B cell (primary cell): ENCODE measurements around the gene ADM5. TPM values are rescaled to one million over a fixed set of nuclear protein-coding genes. Genes with fewer than 3 reads are reported as not detected.

Experiments
- ATAC-seq: fragments of 200-7000 bp; cut with Tn5 transposase; one replicate; pipeline ENCODE4 v1.10.0; 2021; ENCODE audit warnings: low read depth, mild to moderate bottlenecking, moderate number of reproducible peaks, moderate library complexity
- CTCF ChIA-PET: fragments of 350-600 bp; sonication (Branson Sonifier 250); formaldehyde crosslinking; loops from one replicate; lab custom pipeline; 2021; ENCODE audit warnings: antibody characterized with exemption, inconsistent platforms; lab: Charles Lee
- POLR2A ChIA-PET: fragments of 350-600 bp; sonication (Branson Sonifier 250); formaldehyde crosslinking; loops from one replicate; lab custom pipeline; 2021; ENCODE audit warnings: antibody characterized with exemption; lab: Charles Lee
- DNase-seq: peaks from one replicate; pipeline ENCODE4 v3.0.0; 2013
- H2AFZ ChIP-seq: 2 replicates; pipeline ENCODE4 v1.6.1; 2012; ENCODE audit warnings: mild to moderate bottlenecking, low read depth, low read length; ENCODE audit not compliant: insufficient read depth, poor library complexity, severe bottlenecking
- H3K27ac ChIP-seq, 2 donors: 1 replicate in 1 of 2; 2 replicates in 1 of 2; pipeline ENCODE4 v1.5.1; 2012 to 2013; ENCODE audit warnings: low read length in 2 of 2, mild to moderate bottlenecking in 2 of 2, moderate library complexity in 1 of 2
- H3K27me3 ChIP-seq, 4 experiments: fragments of 200-600 bp in 1 of 4; sonication (generic) in 1 of 4; replicated peaks in 1 of 4; 1 replicate in 2 of 4; 2 replicates in 2 of 4; pipeline versions ENCODE4 v1.6.1 to v1.7.0; 2013 to 2016; ENCODE audit warnings: low read length in 3 of 4, mild to moderate bottlenecking in 2 of 4, mixed read lengths in 1 of 4, moderate library complexity in 1 of 4; ENCODE audit not compliant: insufficient read depth in 4 of 4, control insufficient read depth in 3 of 4; ENCODE audit errors: control extremely low read depth in 1 of 4
- H3K36me3 ChIP-seq, 2 experiments: replicated peaks in 1 of 2; 1 replicate in 1 of 2; 2 replicates in 1 of 2; pipeline versions ENCODE4 v1.6.1 to v1.7.1; 2013; ENCODE audit warnings: low read length in 1 of 2; ENCODE audit not compliant: insufficient read depth in 2 of 2, control insufficient read depth in 1 of 2; ENCODE audit errors: control extremely low read depth in 1 of 2, extremely low read depth in 1 of 2
- H3K4me1 ChIP-seq, 2 donors: fragments of 200-600 bp in 1 of 2; sonication (generic) in 1 of 2; 1 replicate in 1 of 2; 2 replicates in 1 of 2; pipeline versions ENCODE4 v1.5.1 to v1.6.1; 2013 to 2017; ENCODE audit warnings: low read length in 2 of 2; ENCODE audit not compliant: control insufficient read depth in 2 of 2, insufficient read depth in 2 of 2
- H3K4me2 ChIP-seq: replicated peaks from 2 replicates; pipeline ENCODE3; 2012; ENCODE audit warnings: mild to moderate bottlenecking, low read depth, low read length; ENCODE audit not compliant: poor library complexity, severe bottlenecking
- H3K4me3 ChIP-seq, 5 experiments: fragments of 200-600 bp in 1 of 5; sonication (generic) in 1 of 5; 1 replicate in 3 of 5; 2 replicates in 2 of 5; pipeline versions ENCODE4 v1.5.1 to v1.7.0; 2011 to 2016; ENCODE audit warnings: low read length in 4 of 5, mild to moderate bottlenecking in 4 of 5, low read depth in 2 of 5, control low read depth in 1 of 5, moderate library complexity in 1 of 5; ENCODE audit not compliant: insufficient read depth in 1 of 5; ENCODE audit errors: control extremely low read depth in 1 of 5, extremely low read depth in 1 of 5
- H3K79me2 ChIP-seq: fragments of 200-600 bp; sonication (generic); one replicate; pipeline ENCODE4 v1.6.0; 2016; ENCODE audit warnings: low read length; ENCODE audit not compliant: control insufficient read depth, insufficient read depth
- H3K9ac ChIP-seq: fragments of 200-600 bp; sonication (generic); 2 replicates; pipeline ENCODE4 v1.6.1; 2017; ENCODE audit warnings: mild to moderate bottlenecking, low read length, moderate library complexity
- H3K9me3 ChIP-seq, 3 donors: one replicate each; pipeline versions ENCODE4 v1.6.1 to v1.7.1; 2013; ENCODE audit warnings: low read length in 2 of 3; ENCODE audit not compliant: control insufficient read depth in 2 of 3, insufficient read depth in 1 of 3; ENCODE audit errors: control extremely low read depth in 1 of 3
- H4K20me1 ChIP-seq: 2 replicates; pipeline ENCODE4 v1.6.0; 2012; ENCODE audit warnings: mild to moderate bottlenecking, low read length; ENCODE audit not compliant: insufficient read depth, control insufficient read depth, poor library complexity, severe bottlenecking
- H3K27ac Mint-ChIP-seq: one replicate; pipeline ENCODE4 v1.8.0; 2021; ENCODE audit warnings: mixed read lengths
- H3K27me3 Mint-ChIP-seq: one replicate; pipeline ENCODE4 v1.8.0; 2021; ENCODE audit warnings: mixed read lengths
- H3K4me1 Mint-ChIP-seq: one replicate; pipeline ENCODE4 v1.8.0; 2021; ENCODE audit warnings: mixed read lengths
- H3K4me3 Mint-ChIP-seq: one replicate; pipeline ENCODE4 v1.8.0; 2021; ENCODE audit warnings: mixed read lengths
- H3K9me3 Mint-ChIP-seq: one replicate; pipeline ENCODE4 v1.8.0; 2022; ENCODE audit warnings: mixed read lengths; ENCODE audit not compliant: insufficient read depth
- EZH2 ChIP-seq: IDR thresholded peaks from 2 replicates; pipeline ENCODE4 v1.6.1; 2012; ENCODE audit warnings: borderline replicate concordance, low read depth, mild to moderate bottlenecking, moderate library complexity, low read length; ENCODE audit not compliant: insufficient read depth, poor library complexity, severe bottlenecking
- WGBS: methylation state at CpG from one replicate; pipeline ENCODE4 v1.1.5; 2013; ENCODE audit warnings: missing lambda C conversion rate; ENCODE audit not compliant: insufficient coverage; 5-methylcytosine and 5-hydroxymethylcytosine counted together
- intact Hi-C: fragments of 100-400 bp; cut with micrococcal nuclease; formaldehyde crosslinking; loops from one replicate; pipeline ENCODE4 v1.10.0; 2022
- polyA plus RNA-seq: library from polyadenylated mRNA; depleted of rRNA; stranded (reverse); fragments of >200 nt; gene quantifications from 2 replicates; pipeline ENCODE4 v1.2.3, GENCODE V29; 2012
- total RNA-seq, 2 donors: library from RNA; stranded (reverse); fragments of 120-200 nt in 1 of 2; gene quantifications; 1 replicate in 1 of 2; 2 replicates in 1 of 2; pipeline versions ENCODE4 v1.2.3 to v1.2.4, GENCODE V29; 2013 to 2022
- TF ChIP-seq, protein P1 (sequence below): fragments of 200-600 bp; IDR thresholded peaks from one replicate; pipeline ENCODE4 v1.8.0; 2022; ENCODE audit warnings: antibody characterized with exemption, mild to moderate bottlenecking

Gene ADM5
- total and polyA plus RNA-seq, 2 donors (not counting 1 experiment from before 2014, with no cell fraction given) = 5.6 to 8.4 TPM

DNA sequence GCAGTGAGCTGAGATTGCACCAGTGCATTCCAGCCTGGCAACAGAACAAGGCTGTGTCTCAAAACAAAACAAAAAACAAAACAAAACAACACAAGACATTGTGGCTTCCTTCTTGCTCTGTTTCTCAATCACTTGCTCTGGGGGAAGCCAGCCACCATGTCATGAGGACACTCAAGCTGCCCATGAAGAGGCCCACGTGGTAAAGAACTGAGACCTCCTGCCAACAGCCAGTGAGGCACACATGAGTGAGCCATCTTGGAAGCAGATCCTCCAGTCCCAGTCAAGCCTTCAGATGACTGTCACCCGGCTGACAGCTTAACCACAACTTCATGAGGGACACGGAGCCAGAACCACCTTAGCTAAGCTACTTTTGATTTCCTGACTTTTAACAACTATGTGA is 26.8 kb downstream of the ADM5 start:
- H3K27ac ChIP-seq = no peak overlapping the region
- H3K4me3 ChIP-seq = no peak overlapping the region
- no peak overlapping the region for H3K4me2 ChIP-seq
- Mint-ChIP-seq H3K4me1 (peaks cover 12% of the 10 kb centered on the region), H3K27me3 (no peaks in the 10 kb centered on the region), H3K27ac (no peak overlapping the region), H3K9me3 (no peaks in the 10 kb centered on the region), H3K4me3 (no peak overlapping the region)
- H2AFZ ChIP-seq = no peak overlapping the region
- no peaks in the 10 kb centered on the region for H3K79me2 ChIP-seq
- no peaks in the 10 kb centered on the region for H3K27me3 ChIP-seq
- no peak overlapping the region for H3K9ac ChIP-seq
- peaks cover 4 to 11% of the 10 kb centered on the region in 2 donors for H3K4me1 ChIP-seq
- DNase-seq (no peak), ATAC-seq (no peak)
- intact Hi-C loops = no loop called here
- no peaks in the 10 kb centered on the region for H3K36me3 ChIP-seq
- 67% methylated on average over 1 of the region's 3 CpGs for WGBS
- CTCF ChIA-PET = no interaction called here
- no peak for TF ChIP-seq EZH2
- TF ChIP-seq, protein P1, sequence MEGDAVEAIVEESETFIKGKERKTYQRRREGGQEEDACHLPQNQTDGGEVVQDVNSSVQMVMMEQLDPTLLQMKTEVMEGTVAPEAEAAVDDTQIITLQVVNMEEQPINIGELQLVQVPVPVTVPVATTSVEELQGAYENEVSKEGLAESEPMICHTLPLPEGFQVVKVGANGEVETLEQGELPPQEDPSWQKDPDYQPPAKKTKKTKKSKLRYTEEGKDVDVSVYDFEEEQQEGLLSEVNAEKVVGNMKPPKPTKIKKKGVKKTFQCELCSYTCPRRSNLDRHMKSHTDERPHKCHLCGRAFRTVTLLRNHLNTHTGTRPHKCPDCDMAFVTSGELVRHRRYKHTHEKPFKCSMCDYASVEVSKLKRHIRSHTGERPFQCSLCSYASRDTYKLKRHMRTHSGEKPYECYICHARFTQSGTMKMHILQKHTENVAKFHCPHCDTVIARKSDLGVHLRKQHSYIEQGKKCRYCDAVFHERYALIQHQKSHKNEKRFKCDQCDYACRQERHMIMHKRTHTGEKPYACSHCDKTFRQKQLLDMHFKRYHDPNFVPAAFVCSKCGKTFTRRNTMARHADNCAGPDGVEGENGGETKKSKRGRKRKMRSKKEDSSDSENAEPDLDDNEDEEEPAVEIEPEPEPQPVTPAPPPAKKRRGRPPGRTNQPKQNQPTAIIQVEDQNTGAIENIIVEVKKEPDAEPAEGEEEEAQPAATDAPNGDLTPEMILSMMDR = no peak
- peaks cover 0 to 13% (median 0%) of the 10 kb centered on the region in 3 donors for H3K9me3 ChIP-seq
- POLR2A ChIA-PET = no interaction called here
- no peaks in the 10 kb centered on the region for H4K20me1 ChIP-seq

DNA sequence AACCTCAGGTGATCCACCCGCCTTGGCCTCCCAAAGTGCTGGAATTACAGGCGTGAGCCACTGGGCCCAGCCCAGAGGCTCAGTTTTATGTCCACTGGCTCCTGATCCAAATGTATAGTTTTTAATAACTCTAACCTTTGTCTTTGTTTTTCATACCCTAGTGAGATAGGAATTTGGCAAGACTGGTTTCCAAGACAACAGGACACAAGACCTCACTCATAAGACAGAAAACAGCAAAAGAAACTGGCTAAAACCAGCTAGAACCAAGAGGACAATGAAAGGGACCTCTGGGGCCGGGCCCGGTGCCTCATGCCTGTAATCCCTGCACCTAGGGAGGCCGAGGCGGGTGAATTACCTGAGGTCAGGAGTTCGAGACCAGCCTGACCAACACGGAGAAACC is 29.1 kb downstream of the ADM5 start:
- Mint-ChIP-seq H3K9me3 (no peaks in the 10 kb centered on the region), H3K27me3 (no peaks in the 10 kb centered on the region), H3K27ac (no peak overlapping the region), H3K4me1 (peaks cover 12% of the 10 kb centered on the region), H3K4me3 (peak overlapping the region; percentile 18)
- Histone ChIP-seq H3K27me3 (no peaks in the 10 kb centered on the region), H3K79me2 (no peaks in the 10 kb centered on the region), H3K27ac (no peak overlapping the region), H3K4me2 (no peak overlapping the region), H3K36me3 (no peaks in the 10 kb centered on the region), H3K9me3 (peaks cover 0 to 13% (median 0%) of the 10 kb centered on the region in 3 donors), H3K4me3 (no peak overlapping the region), H3K4me1 (peaks cover 4 to 11% of the 10 kb centered on the region in 2 donors), H4K20me1 (no peaks in the 10 kb centered on the region), H2AFZ (no peak overlapping the region), H3K9ac (no peak overlapping the region)
- ATAC-seq = no peak
- intact Hi-C loops = no loop called here
- TF ChIP-seq EZH2 = no peak
- TF ChIP-seq, protein P1 = no peak
- DNase-seq = no peak
- 100% methylated on average over 7 of the region's 8 CpGs for WGBS
- CTCF ChIA-PET = interaction anchor here (0.9 to 1.5 kb wide), 3 partner anchors 12 to 89 kb away, joined by 3 to 5 read pairs (median 3); no protein-coding TSS in a partner anchor
- POLR2A ChIA-PET = no interaction called here
